Measurements from ENCODE around the gene ZAP70. TPM values are rescaled to one million over a fixed set of nuclear protein-coding genes. Genes with fewer than 3 reads are reported as not detected.

Gene ZAP70
- total and polyA plus RNA-seq, 4 experiments from 2014 or later, result 140 to 419 (median 276) TPM

DNA sequence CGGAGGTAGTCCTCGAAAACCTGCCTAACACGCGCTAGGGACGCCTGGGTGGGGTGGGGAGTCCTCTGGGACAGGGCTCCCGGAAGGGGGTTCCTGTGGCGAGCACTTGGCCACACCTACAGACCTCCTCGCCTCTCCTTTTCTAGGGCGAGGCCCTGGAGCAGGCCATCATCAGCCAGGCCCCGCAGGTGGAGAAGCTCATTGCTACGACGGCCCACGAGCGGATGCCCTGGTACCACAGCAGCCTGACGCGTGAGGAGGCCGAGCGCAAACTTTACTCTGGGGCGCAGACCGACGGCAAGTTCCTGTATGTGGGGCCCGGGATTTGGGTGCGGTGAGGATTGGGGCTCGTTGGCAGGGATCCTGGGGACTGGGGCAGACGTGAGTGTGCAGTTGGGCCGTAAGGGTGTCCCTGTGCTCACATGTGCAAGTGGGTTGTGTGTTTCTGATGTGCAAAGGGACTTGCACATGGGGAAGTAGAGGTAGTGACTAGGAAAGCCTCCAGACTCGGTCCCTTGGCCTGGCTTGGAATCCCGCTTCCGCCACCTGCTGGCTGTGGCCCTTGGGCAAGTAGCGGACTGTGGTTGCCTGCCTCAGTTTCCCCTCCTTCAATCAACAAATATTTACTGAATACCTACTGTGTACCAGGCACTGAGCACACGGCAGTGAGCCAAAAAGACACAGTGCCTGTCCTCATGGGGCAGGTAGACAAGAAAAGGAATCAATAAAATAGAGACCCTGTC lies 11.7 kb downstream of the ZAP70 start:
- ChIA-PET CTCF (ENCODE audit: partially characterized antibody) (interaction anchor here (1.2 to 3.2 kb wide), 6 partner anchors 7 to 25 kb away, joined by 3 to 17 read pairs (median 6); no protein-coding TSS in a partner anchor), POLR2A (ENCODE audit: partially characterized antibody) (interaction anchor here (0.9 to 6.6 kb wide), 4 partner anchors 11 to 17 kb away, joined by 3 to 46 read pairs (median 8); partner anchors contain the start of gene ZAP70)
- no peak for DNase-seq
- no peak overlapping the region for H3K27ac ChIP-seq (ENCODE audit: low read depth, low read length)
- H3K9me3 ChIP-seq (ENCODE audit: control insufficient read depth in 1 of 2, low read length in 2 of 2), result no peaks in the 10 kb centered on the region
- no peaks in the 10 kb centered on the region for H3K27me3 Mint-ChIP-seq
- peaks cover 71 to 79% of the 10 kb centered on the region in 2 donors for H3K36me3 Mint-ChIP-seq
- H3K9me3 Mint-ChIP-seq, result peaks cover 0 to 3% (median 0%) of the 10 kb centered on the region in 8 donors
- peaks cover 81% of the 10 kb centered on the region for H3K36me3 ChIP-seq (ENCODE audit: insufficient read depth, low read length)
- peak overlapping the region in 2 of 8 donors; percentile 20 to 63 for H3K4me3 Mint-ChIP-seq
- H3K4me1 Mint-ChIP-seq, result peaks cover 49 to 79% (median 68%) of the 10 kb centered on the region in 4 donors
- H3K27ac Mint-ChIP-seq, result peak overlapping the region in 6 of 7 donors; percentile 22 to 92 (median 65)
- intact Hi-C loops (cut with micrococcal nuclease), result no loop called here
- H3K4me3 ChIP-seq (ENCODE audit: low read length in 2 of 2), result no peak overlapping the region
- H3K4me1 ChIP-seq (ENCODE audit: insufficient read depth, low read length), result peaks cover 75% of the 10 kb centered on the region
- H3K27me3 ChIP-seq (ENCODE audit: insufficient read depth, low read length), result no peaks in the 10 kb centered on the region

DNA sequence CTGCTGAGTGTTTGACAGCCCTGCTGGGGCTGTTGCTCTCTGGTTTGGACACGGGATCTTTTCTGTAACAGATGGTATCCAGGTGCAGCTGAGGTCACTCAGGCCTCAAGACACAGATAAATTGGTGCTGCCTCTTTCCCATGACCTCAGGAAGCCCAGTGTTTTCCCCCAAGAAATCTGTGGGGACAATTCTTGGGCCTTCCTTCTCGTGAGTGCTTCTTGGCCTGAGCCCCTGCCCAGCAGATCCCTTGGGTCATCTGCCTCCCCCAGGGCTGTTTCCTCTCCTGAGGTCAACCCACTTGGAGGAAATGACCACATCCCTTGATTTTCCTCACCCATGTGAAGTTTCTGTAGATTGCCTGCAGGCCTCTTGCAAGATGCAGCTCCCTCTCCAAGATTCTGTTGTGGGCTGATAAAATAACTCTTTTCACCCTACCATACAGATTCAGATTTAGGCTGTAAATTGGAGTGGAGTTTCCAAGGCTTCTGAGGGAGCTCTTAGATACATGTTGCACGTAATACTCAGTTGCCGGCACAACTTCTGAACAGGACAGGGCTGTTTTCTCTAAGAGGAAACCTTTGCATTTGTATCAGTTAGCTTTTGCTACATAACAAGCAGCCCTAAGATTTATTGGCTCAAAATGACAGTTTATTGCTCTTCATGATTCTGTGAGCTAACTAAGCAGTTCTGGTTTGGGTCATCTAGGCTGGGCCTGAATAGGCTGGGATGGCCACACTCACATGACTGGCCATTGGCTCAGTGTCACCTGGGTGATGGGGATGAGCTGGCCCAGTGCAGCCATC lies 13.1 kb downstream of the ZAP70 start:
- peaks cover 87% of the 10 kb centered on the region for H3K36me3 ChIP-seq (ENCODE audit: insufficient read depth, low read length)
- Mint-ChIP-seq H3K27me3 (no peaks in the 10 kb centered on the region), H3K4me1 (peaks cover 46 to 76% (median 65%) of the 10 kb centered on the region in 4 donors), H3K9me3 (peaks cover 0 to 6% (median 0%) of the 10 kb centered on the region in 8 donors), H3K4me3 (peak overlapping the region in 5 of 8 donors; percentile 14 to 56 (median 41)), H3K27ac (peak overlapping the region; percentile 53 to 92 (median 75)), H3K36me3 (peaks cover 73 to 80% of the 10 kb centered on the region in 2 donors)
- no peaks in the 10 kb centered on the region for H3K9me3 ChIP-seq (ENCODE audit: control insufficient read depth in 1 of 2, low read length in 2 of 2)
- POLR2A ChIA-PET (ENCODE audit: partially characterized antibody), result interaction anchor here (0.7 to 6.6 kb wide), 4 partner anchors 8 to 20 kb away, joined by 3 to 46 read pairs (median 13); partner anchors contain the start of gene ZAP70
- H3K4me1 ChIP-seq (ENCODE audit: insufficient read depth, low read length), result peaks cover 66% of the 10 kb centered on the region
- H3K27me3 ChIP-seq (ENCODE audit: insufficient read depth, low read length), result no peaks in the 10 kb centered on the region
- no peak overlapping the region for H3K4me3 ChIP-seq (ENCODE audit: low read length in 2 of 2)
- intact Hi-C loops (cut with micrococcal nuclease), result no loop called here
- CTCF ChIA-PET (ENCODE audit: partially characterized antibody), result interaction anchor here (1.1 to 6.7 kb wide), 6 partner anchors 9 to 22 kb away, joined by 3 to 56 read pairs (median 6); partner anchors contain the start of gene ZAP70
- H3K27ac ChIP-seq (ENCODE audit: low read depth, low read length), result no peak overlapping the region
- no peak for DNase-seq

DNA sequence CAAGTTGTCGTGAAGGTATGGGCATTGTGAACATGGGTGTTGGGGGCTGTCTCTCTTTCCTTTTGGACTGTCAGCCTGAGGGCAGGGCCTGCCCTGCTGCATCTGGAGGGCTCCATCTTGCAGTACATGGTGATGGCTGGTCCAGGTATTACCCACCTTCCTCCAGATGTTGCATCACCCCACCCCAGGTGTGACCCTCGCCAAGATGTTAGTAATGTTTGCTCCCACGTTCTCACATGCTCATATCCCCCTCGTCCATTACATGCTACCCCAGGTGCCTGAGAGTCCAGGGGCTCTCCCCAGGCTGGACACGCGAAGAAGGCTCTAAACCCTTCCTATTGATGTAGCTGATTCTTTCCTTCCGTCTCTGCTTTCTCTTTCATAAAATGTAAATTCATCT lies 13.9 kb downstream of the ZAP70 start:
- Histone ChIP-seq H3K27me3 (ENCODE audit: insufficient read depth, low read length) (no peaks in the 10 kb centered on the region), H3K9me3 (ENCODE audit: control insufficient read depth in 1 of 2, low read length in 2 of 2) (no peaks in the 10 kb centered on the region), H3K27ac (ENCODE audit: low read depth, low read length) (peak overlapping the region; percentile 21), H3K36me3 (ENCODE audit: insufficient read depth, low read length) (peaks cover 91% of the 10 kb centered on the region), H3K4me3 (ENCODE audit: low read length in 2 of 2) (no peak overlapping the region), H3K4me1 (ENCODE audit: insufficient read depth, low read length) (peaks cover 61% of the 10 kb centered on the region)
- Mint-ChIP-seq H3K27ac (peak overlapping the region; percentile 32 to 92 (median 75)), H3K4me3 (peak overlapping the region in 4 of 8 donors; percentile 36 to 57 (median 42)), H3K27me3 (no peaks in the 10 kb centered on the region), H3K36me3 (peaks cover 82 to 87% of the 10 kb centered on the region in 2 donors), H3K4me1 (peaks cover 47 to 80% (median 65%) of the 10 kb centered on the region in 4 donors), H3K9me3 (peaks cover 0 to 6% (median 0%) of the 10 kb centered on the region in 8 donors)
- no peak for DNase-seq
- intact Hi-C loops (cut with micrococcal nuclease), result no loop called here
- POLR2A ChIA-PET (ENCODE audit: partially characterized antibody), result interaction anchor here (0.7 to 6.6 kb wide), 4 partner anchors 9 to 19 kb away, joined by 3 to 46 read pairs (median 10); partner anchors contain the start of gene ZAP70
- CTCF ChIA-PET (ENCODE audit: partially characterized antibody), result interaction anchor here (2.4 to 6.7 kb wide), 4 partner anchors 10 to 28 kb away, joined by 8 to 56 read pairs (median 14); no protein-coding TSS in a partner anchor

DNA sequence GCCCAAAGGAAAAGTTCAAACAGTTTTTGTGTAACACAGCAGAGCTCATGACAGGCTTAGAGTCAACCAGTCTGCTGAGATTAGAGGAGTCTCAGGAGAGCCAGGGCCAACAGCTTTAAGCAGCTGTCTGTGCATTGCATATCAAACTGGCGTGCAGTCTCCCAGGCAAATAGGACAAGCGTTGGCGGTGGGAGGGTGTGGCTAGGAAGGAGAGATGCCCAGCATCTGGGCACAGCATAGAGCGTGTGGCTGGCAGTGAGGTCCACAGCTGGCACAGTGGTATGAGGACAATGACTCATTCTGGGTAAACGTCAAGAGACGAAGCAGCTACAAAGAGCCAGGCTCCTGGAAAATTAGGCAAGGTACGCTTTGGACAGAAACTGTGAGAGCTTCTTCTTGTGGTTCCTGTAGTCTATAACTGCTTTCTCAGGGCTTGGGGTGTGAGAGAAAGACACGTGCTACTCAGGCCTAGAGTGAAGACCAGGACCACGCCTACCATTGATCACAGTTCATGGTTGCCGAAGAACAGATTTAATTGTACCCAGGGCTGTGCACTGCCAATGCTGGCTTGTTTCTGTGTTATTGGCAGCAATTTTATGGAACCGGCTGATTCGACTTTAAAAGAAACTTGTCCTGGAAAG lies 14.8 kb downstream of the ZAP70 start:
- Mint-ChIP-seq H3K27me3 (no peaks in the 10 kb centered on the region), H3K27ac (peak overlapping the region; percentile 66 to 92 (median 75)), H3K4me1 (peaks cover 39 to 76% (median 57%) of the 10 kb centered on the region in 4 donors), H3K9me3 (peaks cover 0 to 6% (median 0%) of the 10 kb centered on the region in 8 donors), H3K36me3 (peaks cover 77 to 83% of the 10 kb centered on the region in 2 donors), H3K4me3 (peak overlapping the region in 6 of 8 donors; percentile 29 to 57 (median 42))
- no peaks in the 10 kb centered on the region for H3K27me3 ChIP-seq (ENCODE audit: insufficient read depth, low read length)
- intact Hi-C loops (cut with micrococcal nuclease), result no loop called here
- peak overlapping the region; percentile 21 for H3K27ac ChIP-seq (ENCODE audit: low read depth, low read length)
- H3K36me3 ChIP-seq (ENCODE audit: insufficient read depth, low read length), result peaks cover 94% of the 10 kb centered on the region
- H3K4me1 ChIP-seq (ENCODE audit: insufficient read depth, low read length), result peaks cover 52% of the 10 kb centered on the region
- no peak overlapping the region for H3K4me3 ChIP-seq (ENCODE audit: low read length in 2 of 2)
- POLR2A ChIA-PET (ENCODE audit: partially characterized antibody), result interaction anchor here (1.1 to 6.6 kb wide), 4 partner anchors 10 to 14 kb away, joined by 3 to 46 read pairs (median 10); partner anchors contain the start of gene ZAP70
- H3K9me3 ChIP-seq (ENCODE audit: control insufficient read depth in 1 of 2, low read length in 2 of 2), result no peaks in the 10 kb centered on the region
- DNase-seq, result peak in 1 of 5 donors; percentile 57
- CTCF ChIA-PET (ENCODE audit: partially characterized antibody), result interaction anchor here (1.5 to 6.7 kb wide), 4 partner anchors 13 to 29 kb away, joined by 4 to 56 read pairs (median 14); no protein-coding TSS in a partner anchor

DNA sequence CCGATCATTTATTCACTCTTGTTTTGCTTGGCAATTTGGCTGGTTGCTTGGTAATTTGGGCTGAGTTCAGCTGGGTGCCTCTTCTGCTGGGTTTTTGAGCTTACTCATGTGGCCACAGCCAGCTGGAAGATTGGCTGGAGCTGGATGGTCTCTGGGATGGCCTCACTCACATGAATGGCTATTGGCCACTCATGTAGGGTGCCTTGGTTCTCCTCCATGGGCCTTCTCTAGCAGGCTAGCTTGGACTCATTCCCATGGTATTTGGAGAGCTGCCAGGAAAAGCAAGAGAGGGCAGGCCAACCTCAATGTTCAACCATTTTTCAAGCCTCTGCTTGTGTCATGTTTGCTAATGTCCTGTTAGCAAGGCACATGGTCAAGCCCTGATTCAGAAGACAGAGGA lies 16.9 kb downstream of the ZAP70 start:
- ChIA-PET CTCF (ENCODE audit: partially characterized antibody) (interaction anchor here (0.6 to 6.7 kb wide), 9 partner anchors 11 to 140 kb away, joined by 3 to 56 read pairs (median 4); partner anchors contain the start of gene ZAP70), POLR2A (ENCODE audit: partially characterized antibody) (interaction anchor here (1.1 to 6.6 kb wide), 4 partner anchors 11 to 16 kb away, joined by 4 to 46 read pairs (median 14); partner anchors contain the start of gene ZAP70)
- intact Hi-C loops (cut with micrococcal nuclease), result no loop called here
- Histone ChIP-seq H3K27ac (ENCODE audit: low read depth, low read length) (no peak overlapping the region), H3K4me1 (ENCODE audit: insufficient read depth, low read length) (peaks cover 43% of the 10 kb centered on the region), H3K27me3 (ENCODE audit: insufficient read depth, low read length) (no peaks in the 10 kb centered on the region), H3K4me3 (ENCODE audit: low read length in 2 of 2) (no peak overlapping the region), H3K9me3 (ENCODE audit: control insufficient read depth in 1 of 2, low read length in 2 of 2) (no peaks in the 10 kb centered on the region), H3K36me3 (ENCODE audit: insufficient read depth, low read length) (peaks cover 96% of the 10 kb centered on the region)
- H3K9me3 Mint-ChIP-seq, result peaks cover 0 to 6% (median 0%) of the 10 kb centered on the region in 8 donors
- DNase-seq, result no peak
- H3K27ac Mint-ChIP-seq, result peak overlapping the region in 5 of 7 donors; percentile 16 to 68 (median 36)
- H3K27me3 Mint-ChIP-seq, result no peaks in the 10 kb centered on the region
- peak overlapping the region in 1 of 8 donors; percentile 36 for H3K4me3 Mint-ChIP-seq
- H3K4me1 Mint-ChIP-seq, result peaks cover 39 to 67% (median 49%) of the 10 kb centered on the region in 4 donors
- peaks cover 68 to 76% of the 10 kb centered on the region in 2 donors for H3K36me3 Mint-ChIP-seq

DNA sequence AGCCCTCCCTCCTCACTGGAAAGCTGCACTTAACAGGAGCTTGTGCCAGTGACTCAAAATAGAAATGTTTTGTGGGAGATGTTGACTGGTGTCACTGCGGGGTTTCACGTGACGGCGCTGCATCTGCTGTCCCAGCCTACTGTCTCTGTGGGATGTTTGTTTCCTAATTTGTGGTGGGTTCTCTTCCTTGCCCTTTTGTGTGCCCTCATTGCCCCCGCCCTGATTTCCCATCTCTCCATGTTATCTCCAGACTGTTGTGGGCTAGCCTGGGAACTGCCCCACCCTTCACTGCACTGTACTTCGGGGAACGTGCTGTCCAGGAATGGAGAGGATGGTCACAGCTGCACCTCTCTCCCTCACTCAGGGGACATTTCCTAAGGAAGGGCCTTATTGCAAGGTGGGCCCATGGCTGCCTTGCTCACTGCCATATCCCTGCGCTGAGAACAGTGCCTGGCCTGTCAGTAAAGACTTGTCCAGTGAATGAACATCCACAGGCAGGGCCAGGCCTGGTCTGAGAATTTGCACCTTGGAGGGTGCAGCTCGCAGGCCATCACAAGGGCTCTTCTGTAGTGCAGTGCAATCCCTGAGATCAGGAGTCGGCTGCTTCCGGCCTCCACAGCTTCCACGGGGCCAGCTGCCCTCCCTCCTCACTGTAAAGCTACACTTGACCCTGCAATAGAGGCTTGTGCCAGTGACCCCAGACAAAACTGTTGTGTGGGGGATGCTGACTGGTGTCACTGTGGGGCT lies 18.1 kb downstream of the ZAP70 start:
- Histone ChIP-seq H3K36me3 (ENCODE audit: insufficient read depth, low read length) (peaks cover 93% of the 10 kb centered on the region), H3K4me1 (ENCODE audit: insufficient read depth, low read length) (peaks cover 31% of the 10 kb centered on the region)
- peaks cover 33 to 55% (median 42%) of the 10 kb centered on the region in 4 donors for H3K4me1 Mint-ChIP-seq

More for the DNA sequence above, 18.1 kb downstream of the ZAP70 start:
- Mint-ChIP-seq H3K9me3 (peaks cover 0 to 6% (median 0%) of the 10 kb centered on the region in 8 donors), H3K4me3 (peak overlapping the region in 1 of 8 donors; percentile 11), H3K36me3 (peaks cover 60 to 68% of the 10 kb centered on the region in 2 donors), H3K27ac (peak overlapping the region; percentile 66 to 92 (median 86)), H3K27me3 (no peaks in the 10 kb centered on the region)
- H3K4me3 ChIP-seq (ENCODE audit: low read length in 2 of 2), result no peak overlapping the region
- POLR2A ChIA-PET (ENCODE audit: partially characterized antibody), result interaction anchor here (2.9 to 3.1 kb wide), 2 partner anchors 10 to 13 kb away, joined by 13 to 16 read pairs; no protein-coding TSS in a partner anchor
- H3K27me3 ChIP-seq (ENCODE audit: insufficient read depth, low read length), result no peaks in the 10 kb centered on the region
- no peak for DNase-seq
- CTCF ChIA-PET (ENCODE audit: partially characterized antibody), result interaction anchor here (0.5 to 6.7 kb wide), 5 partner anchors 10 to 1776 kb away, joined by 3 to 56 read pairs (median 5); no protein-coding TSS in a partner anchor
- no peaks in the 10 kb centered on the region for H3K9me3 ChIP-seq (ENCODE audit: control insufficient read depth in 1 of 2, low read length in 2 of 2)
- intact Hi-C loops (cut with micrococcal nuclease), result no loop called here
- H3K27ac ChIP-seq (ENCODE audit: low read depth, low read length), result no peak overlapping the region
